Melanocyte of skin (primary cell): ENCODE data around the gene EXOSC10. TPM values are rescaled to one million over a fixed set of nuclear protein-coding genes. Genes with fewer than 3 reads are reported as not detected.

Experiments used
- total RNA-seq, 2 donors: library from RNA; depleted of rRNA; stranded (reverse); fragments of >200 nt; gene quantifications; 2 replicates each; pipeline ENCODE4 v1.2.3, GENCODE V29; 2012

EXOSC10 gene
- 100 to 1,000 TPM in 1 of 2 donors, 10 to 100 TPM in 1; 90.2 to 109 TPM for total RNA-seq

DNA sequence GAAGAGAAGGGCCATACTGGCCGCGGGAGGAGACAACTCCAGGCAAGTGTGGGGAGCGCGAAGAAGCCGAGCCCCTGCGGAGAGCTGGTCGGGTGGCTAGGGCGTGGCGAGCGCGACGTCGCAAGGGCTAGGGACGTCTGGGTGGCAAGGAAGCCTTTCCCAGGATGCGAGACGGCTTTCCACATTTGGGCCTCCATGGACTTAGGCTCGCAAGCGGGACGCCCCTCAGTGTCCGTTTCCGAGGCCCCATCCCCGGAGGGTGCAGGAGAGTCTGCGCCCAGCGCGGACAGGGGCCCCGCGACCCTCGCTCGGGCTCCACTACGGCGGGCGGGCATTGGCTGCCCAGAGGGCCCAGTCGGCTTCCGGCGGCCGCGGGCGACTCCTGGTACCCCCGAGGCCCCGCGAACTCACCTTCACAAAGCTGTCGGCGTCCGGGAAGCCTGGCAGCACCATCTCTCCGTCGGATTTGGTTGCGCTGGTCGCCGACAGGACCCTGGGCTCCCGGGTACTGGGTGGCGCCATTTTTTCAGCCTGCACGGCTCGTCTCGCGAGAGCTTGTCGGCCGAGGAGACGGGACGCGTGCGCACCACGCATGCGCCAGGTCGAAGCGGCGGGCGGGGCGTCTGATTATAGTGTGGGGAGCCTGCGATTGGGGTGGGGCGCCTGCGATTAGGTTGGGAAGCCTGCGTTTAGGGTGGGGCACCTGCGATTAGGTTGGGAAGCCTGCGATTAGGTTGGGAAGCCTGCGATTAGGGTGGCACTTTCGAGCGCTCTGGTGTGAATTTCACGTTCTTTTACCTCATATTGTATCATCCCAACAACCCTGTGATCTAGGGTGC lies at the start of gene EXOSC10:
Gene EXOSC10 (minus strand): TSS at position 560 of the 839 bp plus-strand sequence. CDS start 38 bp downstream, at position 522.

DNA sequence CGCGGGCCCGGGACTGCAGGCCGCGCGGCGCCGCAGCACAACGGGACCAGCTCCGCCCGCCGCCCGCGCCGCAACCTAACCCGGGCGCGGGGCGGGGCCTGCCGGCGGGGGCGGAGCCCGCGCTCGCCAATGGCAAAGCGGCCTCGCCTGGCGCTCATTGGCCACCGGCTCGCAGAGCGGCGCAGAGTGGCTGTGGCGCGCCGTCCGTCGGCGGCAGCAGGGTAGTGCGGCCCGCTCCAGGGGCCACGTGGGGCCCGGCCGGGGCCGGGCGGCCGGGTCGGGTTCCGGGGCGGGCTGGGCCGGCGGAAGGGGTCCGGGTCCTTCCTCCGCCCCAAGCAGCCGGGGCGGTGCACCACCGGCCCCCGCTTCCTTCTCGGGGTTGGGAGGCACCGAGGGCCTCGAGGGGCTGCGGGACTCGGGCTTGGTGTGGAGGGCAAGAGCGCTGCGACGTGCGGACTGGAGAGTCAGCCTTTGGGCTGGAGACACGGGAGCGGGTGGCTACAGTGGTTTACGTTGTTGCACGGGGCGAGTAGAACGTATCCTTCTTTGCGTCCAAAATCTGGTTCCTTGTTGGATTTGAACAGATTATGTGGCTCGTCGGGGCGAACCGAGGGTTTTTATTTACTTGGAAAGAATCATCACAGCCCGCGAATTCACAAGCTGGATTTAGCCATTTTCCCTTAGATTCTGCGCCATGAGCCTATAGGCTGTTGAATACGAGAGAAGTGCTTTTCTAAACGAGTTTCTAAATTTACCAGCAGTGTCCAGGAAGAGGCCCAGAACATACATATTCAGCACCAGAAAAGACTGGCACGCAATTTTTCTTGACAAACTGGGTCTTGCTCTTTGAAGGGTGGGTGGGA lies 39.5 kb downstream of the EXOSC10 start, which contains the start of gene SRM:
Gene SRM (minus strand): TSS at position 51 of the 863 bp plus-strand sequence. CDS start 75 bp downstream, outside the sequence.

DNA sequence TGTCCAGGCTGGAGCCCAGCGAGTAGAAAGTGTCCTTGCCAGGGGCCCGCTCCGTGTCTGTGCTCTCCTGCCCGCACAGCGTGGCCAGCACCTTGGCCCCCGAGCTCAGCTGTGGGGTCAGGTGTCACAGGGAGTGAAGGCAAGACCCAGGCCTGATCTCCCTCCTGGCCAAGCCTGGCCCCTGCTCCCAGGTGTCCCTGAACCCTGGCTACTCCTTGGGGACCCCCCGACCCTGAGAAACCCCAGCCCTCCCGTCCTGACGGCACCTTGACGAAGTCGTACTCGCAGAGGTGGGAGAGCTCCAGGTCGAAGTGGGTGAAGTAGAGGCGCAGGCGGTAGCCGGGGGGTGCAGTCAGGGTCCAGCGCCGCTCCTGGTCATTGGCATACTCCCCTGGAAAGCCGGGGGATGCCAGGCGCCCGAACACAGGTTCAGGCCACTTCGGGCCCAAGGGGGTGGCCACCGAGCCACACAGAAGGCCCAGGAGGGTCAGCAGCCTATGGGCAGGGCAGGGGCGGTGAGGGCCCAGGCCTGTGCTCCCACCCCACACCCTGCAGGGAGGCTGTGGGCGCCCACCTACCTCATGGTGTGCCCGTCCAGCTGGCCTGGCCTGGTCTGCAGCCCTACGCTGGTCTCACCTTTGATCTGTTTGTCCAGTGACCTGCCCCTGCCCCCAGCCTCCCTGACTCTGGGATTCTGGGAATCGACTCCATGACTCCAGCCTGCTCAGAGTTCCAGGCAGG lies 52.9 kb downstream of the EXOSC10 start, which contains the start of gene MASP2:
Gene MASP2 (minus strand): TSS at position 615 of the 741 bp plus-strand sequence. CDS start 32 bp downstream, at position 583.

Other genes with a start within 250 kb of the EXOSC10 start
- gene TARDBP, start 87.2 kb downstream of the EXOSC10 start, total RNA-seq, result 100 to 1,000 TPM in 1 of 2 donors, 10 to 100 TPM in 1; 61.6 to 134 TPM
- gene MASP2, start 52.6 kb downstream of the EXOSC10 start, total RNA-seq, result under 1 TPM in 1 of 2 donors, not detected in 1; under 0.01 TPM
- 10 to 100 TPM; 32.0 to 53.9 TPM for gene SRM, start 39.9 kb downstream of the EXOSC10 start, total RNA-seq
- gene ANGPTL7, start 89.5 kb upstream of the EXOSC10 start, total RNA-seq, result under 1 TPM in 1 of 2 donors, not detected in 1; 0.34 TPM
- 10 to 100 TPM; 47.0 to 48.9 TPM for gene MTOR, start 162.7 kb upstream of the EXOSC10 start, total RNA-seq
- 10 to 100 TPM; 14.0 to 14.5 TPM for gene UBIAD1, start 173.3 kb upstream of the EXOSC10 start, total RNA-seq